ENCODE results near the gene CHRDL2. TPM values are rescaled to one million over a fixed set of nuclear protein-coding genes. Genes with fewer than 3 reads are reported as not detected.

The CHRDL2 gene
- total and polyA plus RNA-seq, 2 of the 4 experiments (the other 2 are of a cell fraction) = 0.80 TPM; not detected in 1

GRCh38 chr11:74689666-74690065 lies 41.6 kb downstream of the CHRDL2 start:
- Histone ChIP-seq H3K4me1 (ENCODE audit: control insufficient read depth, insufficient read depth, low read length) (peaks cover 24% of the 10 kb centered on the region), H2AFZ (replicated peaks; ENCODE audit: low read length, poor library complexity) (peak overlapping the region; percentile 52), H3K4me2 (ENCODE audit: low read depth, low read length) (no peak overlapping the region; the same call in 1 of the 2 replicates), H2AK5ac (ENCODE audit: low read depth, low read length) (peak overlapping the region; percentile 96), H3K56ac (ENCODE audit: extremely low read depth, insufficient read depth, low read length) (no peak overlapping the region), H4K20me1 (ENCODE audit: insufficient read depth, low read length) (no peaks in the 10 kb centered on the region), H3K27ac (ENCODE audit: insufficient read depth, low read length) (no peak overlapping the region), H4K91ac (ENCODE audit: insufficient read depth, low read depth, low read length) (peak overlapping the region; percentile 42; the same call in 1 of the 2 replicates), H3K9me1 (ENCODE audit: insufficient read depth, low read length) (peaks cover 17% of the 10 kb centered on the region), H4K8ac (ENCODE audit: low read depth in 2 of 2, low read length in 2 of 2) (peak overlapping the region in 1 of 2 experiments; percentile 66; a peak in 1 of 4 replicates), H3K4me3 (ENCODE audit: insufficient read depth, low read depth, low read length) (no peak overlapping the region), H2BK20ac (ENCODE audit: low read depth, low read length) (no peak overlapping the region; the same call in 1 of the 2 replicates), H2BK5ac (ENCODE audit: low read depth, low read length, poor library complexity, severe bottlenecking) (peak overlapping the region; percentile 72), H2BK120ac (ENCODE audit: low read depth, low read length) (no peak overlapping the region; the same call in 1 of the 2 replicates), H3K23ac (ENCODE audit: low read depth, low read length) (no peak overlapping the region), H2AK9ac (replicated peaks; ENCODE audit: low read depth, low read length, poor library complexity) (peak overlapping the region; percentile 51), H3K27me3 (ENCODE audit: control insufficient read depth, insufficient read depth, low read length) (no peaks in the 10 kb centered on the region; the same call in 1 of the 2 replicates), H3K18ac (ENCODE audit: low read depth, low read length) (peak overlapping the region; percentile 70; the same call in 1 of the 2 replicates), H3K79me1 (ENCODE audit: low read depth in 1 of 2, low read length in 2 of 2) (no peaks in the 10 kb centered on the region), H3K9me3 (ENCODE audit: control insufficient read depth, insufficient read depth, low read length) (peaks cover 3% of the 10 kb centered on the region; the same call in 1 of the 2 replicates), H2BK15ac (ENCODE audit: low read depth, low read length) (peak overlapping the region; percentile 36; the same call in 1 of the 3 replicates), H3K14ac (replicated peaks; ENCODE audit: low read depth, low read length) (0 out of 2 replicates have a peak overlapping the region, but pooled peaks have one; percentile 22), H3K9ac (ENCODE audit: low read depth, low read length) (no peak overlapping the region), H3K4ac (ENCODE audit: low read depth, low read length) (no peak overlapping the region), H3K36me3 (ENCODE audit: control insufficient read depth, insufficient read depth, low read length) (no peaks in the 10 kb centered on the region), H4K5ac (ENCODE audit: low read depth, low read length) (peak overlapping the region; percentile 76; the same call in 1 of the 2 replicates)
- CTCF ChIA-PET = no interaction called here
- POLR2A ChIA-PET (ENCODE audit: unreplicated experiment) = no interaction called here
- DNase-seq (peak; percentile 66), ATAC-seq (ENCODE audit: low read depth) (peak; percentile 36; the same call in 1 of the 2 replicates)
- intact Hi-C loops (cut with micrococcal nuclease) (no loop called here), in situ Hi-C loops (cut with MboI; ENCODE audit: low sequenced_read_pairs) (no loop called here), dilution Hi-C loops (cut with HindIII; ENCODE audit: low sequenced_read_pairs, unreplicated experiment) (no loop called here)
- BruUV-seq (replicated peaks) = no TSS peak
- WGBS, 2 experiments (ENCODE audit: extremely low coverage in 2 of 2, insufficient read length in 1 of 2) = 100% methylated on average over 1 of the region's 4 CpGs; no CpG with 5 or more reads in 1 of the 2 experiments
- 0 out of 2 replicates have a peak, but pooled peaks have one; percentile 9 for TF ChIP-seq FOS (IDR thresholded peaks at IDR 0.05; ENCODE audit: low read depth, low read length)
- TF ChIP-seq RCOR1 (IDR thresholded peaks at IDR 0.05; ENCODE audit: insufficient replicate concordance, low read length) = no peak
- no peak for TF ChIP-seq POLR2A (IDR thresholded peaks at IDR 0.05; ENCODE audit: low read depth, low read length)
- no peak for TF ChIP-seq MAZ (IDR thresholded peaks at IDR 0.05; ENCODE audit: borderline replicate concordance, low read depth, low read length)
- TF ChIP-seq NFE2L2 (IDR thresholded peaks at IDR 0.05; ENCODE audit: low read depth, low read length) = no peak
- TF ChIP-seq CTCF (conservative IDR thresholded peaks at IDR 0.05; ENCODE audit: low read depth, low read length) = no peak
- no peak for TF ChIP-seq CHD1 (IDR thresholded peaks at IDR 0.05; ENCODE audit: low read depth, low read length)
